Activated CD4-positive, alpha-beta T cell treated with anti-CD3 and anti-CD28 coated beads, Interleukin-2, amount 50 U/mL, for 4 hours (primary cell): ENCODE results near the gene NOP16.

Source experiments
- DNase-seq, 2 experiments: peaks; one replicate each; pipeline ENCODE4 v3.0.0-alpha.2; 2020

NOP16 gene

GRCh38 chr5:176388444-176389134 is at the start of gene NOP16, which contains the start of gene HIGD2A:
Gene NOP16 (minus strand): TSS chr5:176388598. CDS start chr5:176388539, 59 bp downstream.
Gene HIGD2A (plus strand): TSS chr5:176388751. CDS start chr5:176388820, 69 bp downstream.
- DNase-seq: peak; percentile 100

GRCh38 chr5:176436656-176437055 is 48.3 kb upstream of the NOP16 start:
- DNase-seq: no peak

DNA sequence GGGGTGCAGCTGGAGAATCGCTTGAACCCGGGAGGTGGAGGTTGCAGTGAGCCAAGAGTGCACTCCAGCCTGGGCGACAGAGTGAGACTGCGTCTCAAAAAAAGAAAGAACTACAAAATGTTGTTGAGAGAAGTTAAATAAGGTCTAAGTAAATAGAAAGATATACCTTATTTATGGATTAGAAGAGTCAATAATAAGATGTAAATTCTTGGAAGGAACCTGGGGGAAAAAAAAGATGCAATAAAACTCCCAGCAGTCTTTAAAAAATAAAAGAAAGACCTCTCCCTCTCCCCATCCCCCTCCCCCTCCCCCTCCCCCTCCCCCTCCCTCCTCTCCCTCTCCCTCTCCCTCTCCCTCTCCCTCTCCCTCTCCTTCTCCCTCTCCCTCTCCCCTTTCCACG is 44.3 kb upstream of the NOP16 start:
- no peak for DNase-seq

GRCh38 chr5:176429972-176430371 is 41.6 kb upstream of the NOP16 start:
- no peak for DNase-seq

DNA sequence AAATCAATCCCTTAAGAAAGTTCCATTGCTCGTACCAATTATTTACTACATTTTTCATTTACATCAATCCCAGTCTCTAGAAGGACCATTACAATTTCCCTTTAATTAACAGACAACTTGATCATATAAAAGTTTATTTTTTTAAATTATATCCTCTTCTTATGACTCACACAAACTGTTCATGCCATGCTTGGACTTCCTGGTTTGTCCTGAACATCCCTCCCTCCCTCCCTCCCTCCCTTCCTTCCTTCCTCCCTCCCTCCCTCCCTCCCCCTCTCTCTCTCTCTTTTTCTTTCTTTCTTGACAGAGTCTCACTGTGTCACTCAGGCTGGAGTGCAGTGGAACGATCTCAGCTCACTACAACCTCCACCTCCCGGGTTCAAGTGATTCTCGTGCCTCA is 39.6 kb upstream of the NOP16 start:
- DNase-seq: no peak

- DNase-seq: no peak
Observed at GRCh38 chr5:176426876-176427275, 38.5 kb upstream of the NOP16 start.

- no peak for DNase-seq
Observed at GRCh38 chr5:176425791-176426190, 37.4 kb upstream of the NOP16 start.

DNA sequence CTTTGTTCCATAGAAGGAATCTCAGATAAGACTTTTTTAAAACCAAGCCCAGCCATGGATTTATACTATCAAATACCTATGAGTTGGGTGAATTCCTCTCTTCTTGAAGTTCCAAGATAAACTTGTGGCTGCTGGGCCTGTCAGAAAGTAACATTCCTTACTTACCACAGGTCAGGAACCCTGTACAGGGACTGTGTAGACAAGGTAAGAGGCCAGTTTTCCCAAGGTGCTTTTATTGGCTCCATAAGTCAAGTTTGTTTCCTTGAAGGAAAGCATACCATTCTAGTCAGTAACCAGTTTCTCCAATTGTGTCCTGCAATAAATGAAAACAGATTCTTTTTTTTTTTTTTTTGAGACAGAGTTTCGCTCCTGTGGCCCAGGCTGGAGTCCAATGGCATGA is 36.7 kb upstream of the NOP16 start:
- no peak for DNase-seq

GRCh38 chr5:176424181-176424580 is 35.8 kb upstream of the NOP16 start:
- DNase-seq: no peak

- no peak for DNase-seq
Observed at GRCh38 chr5:176420972-176421544, 32.7 kb upstream of the NOP16 start.

GRCh38 chr5:176420086-176420485 is 31.7 kb upstream of the NOP16 start:
- DNase-seq: no peak

GRCh38 chr5:176418251-176418650 is 29.9 kb upstream of the NOP16 start:
- no peak for DNase-seq

GRCh38 chr5:176416965-176417364 is 28.6 kb upstream of the NOP16 start:
- no peak for DNase-seq

- DNase-seq: peak; percentile 83 to 86
Observed at GRCh38 chr5:176415952-176416924, 27.8 kb upstream of the NOP16 start, which contains the start of gene CLTB. Gene CLTB (minus strand): TSS chr5:176416539. CDS start chr5:176416363, 176 bp downstream.

DNA sequence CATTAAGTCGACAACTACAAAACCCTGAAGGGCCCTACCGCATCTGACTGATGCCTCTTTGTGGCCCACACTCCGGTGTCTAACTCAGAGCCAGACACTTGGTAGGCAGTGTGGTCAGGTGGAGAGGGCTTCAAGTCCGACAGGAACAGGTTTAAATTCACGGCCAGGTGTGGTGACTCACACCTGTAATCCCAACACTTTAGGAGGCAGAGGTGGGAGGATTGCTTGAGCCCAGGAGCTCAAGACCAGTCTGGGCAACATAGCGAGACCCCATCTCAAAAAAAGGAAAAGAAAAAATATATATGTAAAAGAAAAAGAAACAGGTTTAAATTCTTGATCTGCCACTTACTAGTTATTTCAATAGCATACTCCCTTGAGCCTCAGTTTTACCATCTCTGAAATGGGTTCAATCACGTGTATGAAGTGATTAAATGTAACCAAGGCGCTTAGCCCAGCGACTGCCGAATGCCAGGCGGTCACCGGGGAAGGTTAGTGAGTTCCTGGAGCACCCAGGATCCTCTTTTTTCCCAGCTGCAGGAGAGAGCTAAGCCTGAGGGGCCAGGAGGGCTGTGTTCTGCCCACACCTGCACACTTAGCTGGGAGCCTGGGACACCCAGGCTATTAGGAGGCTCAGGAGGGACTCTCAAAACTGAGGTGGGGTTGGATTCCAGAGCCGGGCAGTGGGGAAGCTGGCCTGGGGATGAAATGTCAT is 27.0 kb upstream of the NOP16 start:
- DNase-seq: no peak

GRCh38 chr5:176414704-176415103 is 26.3 kb upstream of the NOP16 start:
- DNase-seq: no peak

DNA sequence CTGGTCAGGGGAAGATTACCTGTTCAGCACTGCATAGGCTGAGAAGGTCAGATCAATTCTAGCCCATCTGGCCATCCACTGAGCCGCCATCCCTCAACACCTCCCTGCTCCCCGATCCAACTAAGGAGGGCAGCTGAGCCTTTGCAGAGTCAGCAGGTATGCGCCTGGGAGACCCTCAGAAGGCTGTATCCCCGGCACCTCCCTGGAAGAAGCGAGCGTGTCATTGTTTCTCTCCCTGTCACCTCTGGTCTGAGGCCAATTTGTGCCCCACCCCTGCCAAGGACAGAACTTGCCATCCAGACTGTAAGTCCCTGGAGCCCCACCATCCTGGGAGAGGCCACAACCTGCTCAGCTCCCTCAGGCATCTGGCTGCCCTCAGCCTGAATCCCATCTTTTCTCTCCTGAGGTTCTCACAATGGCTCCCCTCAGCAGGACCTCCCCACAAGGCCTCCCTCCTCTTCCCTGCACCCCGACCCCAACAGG is 25.4 kb upstream of the NOP16 start:
- no peak for DNase-seq

- DNase-seq: no peak
Observed at GRCh38 chr5:176413255-176413565, 24.8 kb upstream of the NOP16 start.

DNA sequence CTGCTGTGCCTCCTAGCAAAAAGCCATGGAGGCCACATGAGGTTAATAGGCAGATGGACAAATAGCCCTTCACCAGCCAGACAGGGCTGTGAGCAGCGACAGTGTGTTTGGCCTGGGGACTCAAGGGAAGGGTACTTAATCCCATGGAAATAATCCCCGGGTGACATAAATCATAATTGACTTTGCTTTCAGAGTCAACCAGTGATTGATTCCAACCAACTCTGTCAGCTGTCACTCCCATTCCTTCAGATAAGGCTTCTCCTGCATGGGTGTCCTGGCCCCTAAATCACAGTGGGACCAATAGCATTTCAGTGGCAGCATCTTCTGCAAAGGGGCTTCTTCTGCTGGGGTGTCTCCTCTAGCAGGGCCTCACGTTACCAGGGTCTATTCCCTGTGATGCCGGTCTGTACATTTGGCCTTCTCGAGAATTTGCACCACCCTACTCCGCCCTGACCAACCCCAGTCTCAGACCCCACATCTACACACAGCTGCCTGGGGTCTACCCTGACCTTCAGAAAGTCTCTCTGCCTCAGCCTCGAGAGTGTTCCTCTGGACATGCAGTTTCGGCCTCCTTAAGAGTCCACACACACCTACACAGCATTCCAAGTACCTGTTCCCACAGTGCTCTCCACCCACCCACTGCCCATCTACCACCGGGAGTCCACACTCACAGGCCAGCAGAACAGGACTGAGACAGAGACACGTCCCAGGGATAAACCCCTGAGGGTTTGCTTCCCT is 24.3 kb upstream of the NOP16 start:
- DNase-seq: no peak

GRCh38 chr5:176410486-176411180 is 22.2 kb upstream of the NOP16 start:
- DNase-seq: no peak

DNA sequence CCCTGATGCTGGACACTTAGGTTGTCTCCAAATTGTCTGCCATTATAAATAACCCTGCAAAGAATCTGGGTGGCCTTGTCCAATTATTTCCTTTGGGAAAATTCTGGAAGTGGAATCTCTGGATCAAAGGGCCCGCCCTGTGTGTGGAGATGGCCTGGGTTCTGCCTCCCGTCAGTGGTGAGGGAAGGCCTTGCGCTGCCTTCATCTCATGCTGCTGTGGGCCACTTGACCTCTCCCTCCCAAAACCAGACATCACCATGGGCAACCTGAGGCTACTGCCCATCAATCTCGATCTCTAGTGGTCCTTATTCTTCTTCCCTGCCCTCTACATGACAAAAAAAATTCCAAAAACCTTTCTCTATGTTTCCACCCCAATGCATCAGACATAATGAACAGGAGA is 21.4 kb upstream of the NOP16 start:
- DNase-seq: no peak
